Activated T-cell treated with anti-CD3 and anti-CD28 coated beads for 4 hours (primary cell): ENCODE results near the gene ATPAF1.

ENCODE experiments used
- DNase-seq: peaks from one replicate; pipeline ENCODE4 v3.0.0-alpha.2; 2020

ATPAF1 gene

DNA sequence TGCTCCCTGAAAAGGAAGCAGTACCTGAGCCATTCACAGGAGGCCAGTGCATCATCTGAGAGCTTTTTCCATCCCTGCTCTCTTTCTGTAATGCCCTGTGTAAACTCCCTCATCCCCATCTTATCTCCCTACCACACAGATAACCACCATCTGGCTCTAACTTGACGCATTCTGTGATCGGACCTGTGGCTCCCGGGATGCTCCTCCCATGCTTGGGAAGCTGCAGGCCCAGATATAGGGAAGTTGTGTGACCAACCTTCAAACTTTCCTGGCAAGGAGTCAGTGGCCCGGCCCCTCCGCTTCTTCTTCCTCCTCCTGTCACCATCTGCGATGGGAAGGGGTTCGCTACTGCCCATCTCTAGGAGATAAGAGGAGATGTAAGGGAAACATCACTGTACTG lies 85.2 kb downstream of the ATPAF1 start:
- DNase-seq = no peak
